Right lobe of liver (tissue), 4 donors: ENCODE data around the gene TENM4.
A peak's percentile ranks its signal among the peaks of the same experiment; 100 is the strongest.

Experiments used
- CTCF ChIP-seq, 4 donors: fragments of 200-600 bp in 3 of 4; fragments of 450-650 bp in 1 of 4; IDR thresholded peaks; one replicate each; pipeline versions ENCODE4 v1.5.1 to v1.8.0; 2016 to 2022; ENCODE audit warnings: antibody characterized with exemption in 4 of 4, mild to moderate bottlenecking in 2 of 4
- POLR2A ChIP-seq: fragments of 450-650 bp; IDR thresholded peaks from one replicate; pipeline ENCODE4 v1.6.1; 2017; ENCODE audit warnings: antibody characterized with exemption, mild to moderate bottlenecking
- donor health status: DM: no; HTN: no; CAD: no.
- donor health status: DM: no; HTN: no; CAD: no.
- donor health status: DM: no; HTN: yes; CAD: no.

- no peak for TF ChIP-seq CTCF (IDR thresholded peaks at IDR 0.05)
- TF ChIP-seq POLR2A = peak; percentile 26
These were observed 612.2 kb downstream of the TENM4 start for GRCh38 chr11:78828676-78829075.
